Mammary epithelial cell (primary cell): ENCODE results near the gene CEACAM8.

Experiments used
- EZH2 ChIP-seq: IDR thresholded peaks from 2 replicates; pipeline ENCODE4 v1.6.1; 2012; ENCODE audit warnings: low read length, inconsistent platforms, borderline replicate concordance
- TF ChIP-seq, protein P1 (sequence below), 2 donors: IDR thresholded peaks in 1 of 2; conservative IDR thresholded peaks in 1 of 2; 2 replicates each; pipeline ENCODE4 v1.5.1; 2011 to 2012; ENCODE audit warnings: inconsistent platforms in 2 of 2, low read length in 2 of 2, mild to moderate bottlenecking in 2 of 2, control low read depth in 1 of 2, low read depth in 1 of 2; ENCODE audit not compliant: insufficient read depth in 1 of 2; ENCODE audit errors: extremely low read depth in 1 of 2

DNA sequence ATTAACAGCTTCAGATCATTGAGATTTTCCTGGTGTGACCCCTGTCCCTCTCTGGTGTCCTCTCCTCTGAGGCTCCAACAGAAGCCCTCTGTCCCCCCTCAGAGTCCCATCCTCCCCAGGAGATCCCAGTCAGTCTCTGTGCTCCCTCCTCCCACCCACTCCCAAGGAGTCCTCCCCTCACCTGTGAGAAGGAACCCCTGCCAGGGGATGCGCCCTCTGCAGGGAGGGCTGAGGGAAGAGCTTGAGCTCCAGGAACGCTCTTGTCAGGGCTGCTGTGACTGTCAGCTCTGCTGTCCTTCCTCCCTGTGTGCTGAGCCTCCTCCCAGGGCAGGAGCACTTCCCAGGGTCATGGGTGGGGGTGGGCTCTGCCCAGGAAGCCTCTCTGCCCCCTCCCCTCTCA, 33.2 kb downstream of the CEACAM8 start:
- TF ChIP-seq EZH2, result no peak
- TF ChIP-seq, protein P1, sequence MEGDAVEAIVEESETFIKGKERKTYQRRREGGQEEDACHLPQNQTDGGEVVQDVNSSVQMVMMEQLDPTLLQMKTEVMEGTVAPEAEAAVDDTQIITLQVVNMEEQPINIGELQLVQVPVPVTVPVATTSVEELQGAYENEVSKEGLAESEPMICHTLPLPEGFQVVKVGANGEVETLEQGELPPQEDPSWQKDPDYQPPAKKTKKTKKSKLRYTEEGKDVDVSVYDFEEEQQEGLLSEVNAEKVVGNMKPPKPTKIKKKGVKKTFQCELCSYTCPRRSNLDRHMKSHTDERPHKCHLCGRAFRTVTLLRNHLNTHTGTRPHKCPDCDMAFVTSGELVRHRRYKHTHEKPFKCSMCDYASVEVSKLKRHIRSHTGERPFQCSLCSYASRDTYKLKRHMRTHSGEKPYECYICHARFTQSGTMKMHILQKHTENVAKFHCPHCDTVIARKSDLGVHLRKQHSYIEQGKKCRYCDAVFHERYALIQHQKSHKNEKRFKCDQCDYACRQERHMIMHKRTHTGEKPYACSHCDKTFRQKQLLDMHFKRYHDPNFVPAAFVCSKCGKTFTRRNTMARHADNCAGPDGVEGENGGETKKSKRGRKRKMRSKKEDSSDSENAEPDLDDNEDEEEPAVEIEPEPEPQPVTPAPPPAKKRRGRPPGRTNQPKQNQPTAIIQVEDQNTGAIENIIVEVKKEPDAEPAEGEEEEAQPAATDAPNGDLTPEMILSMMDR (conservative IDR thresholded peaks at IDR 0.05 in 1 of 2, IDR thresholded peaks at IDR 0.05 in 1 of 2; ENCODE audit: extremely low read depth in 1 of 2, insufficient read depth in 1 of 2, low read depth in 1 of 2, low read length in 2 of 2), result no peak
